SK-N-SH (cell line): ENCODE results near the gene FTO. TPM values are rescaled to one million over a fixed set of nuclear protein-coding genes. Genes with fewer than 3 reads are reported as not detected.

Experiments
- CTCF ChIA-PET: fragments of 300-600, 350-600 bp; formaldehyde crosslinking; extraction: SDS; loops from one replicate; lab custom pipeline; 2021; lab: Yijun Ruan, JAX
- POLR2A ChIA-PET: fragments of 350-600 bp; sonication (Branson Sonifier 250); formaldehyde crosslinking; extraction: SDS; loops from one replicate; lab custom pipeline; 2020; ENCODE audit warnings: antibody characterized with exemption, inconsistent platforms; lab: Yijun Ruan, JAX
- DNase-seq: peaks from one replicate; pipeline ENCODE4 v3.0.0; 2012
- H2AFZ ChIP-seq: fragments of 200-600 bp; sonication (generic); 2 replicates; pipeline ENCODE4 v1.8.1; 2016; ENCODE audit warnings: antibody characterized with exemption, mild to moderate bottlenecking, low read depth
- H3F3A ChIP-seq: fragments of 200-600 bp; sonication (generic); replicated peaks from 2 replicates; pipeline ENCODE3; 2016; ENCODE audit warnings: antibody characterized with exemption, mild to moderate bottlenecking; ENCODE audit not compliant: insufficient read depth
- H3K27ac ChIP-seq, 2 experiments: fragments of 200-500 bp in 1 of 2; fragments of 200-600 bp in 1 of 2; sonication (Bioruptor generic) in 1 of 2; sonication (generic), shearing (Covaris generic) in 1 of 2; 2 replicates each; pipeline versions ENCODE4 v1.5.1 to v1.6.1; 2014 to 2016; ENCODE audit warnings: low read depth in 2 of 2, inconsistent platforms in 1 of 2, low read length in 1 of 2, mild to moderate bottlenecking in 1 of 2, mixed read lengths in 1 of 2
- H3K27me3 ChIP-seq: fragments of 200-600 bp; sonication (generic), shearing (Covaris generic); 2 replicates; pipeline ENCODE4 v1.6.1; 2016; ENCODE audit warnings: mixed run types; ENCODE audit not compliant: insufficient read depth
- H3K36me3 ChIP-seq, 2 experiments: fragments of 200-500 bp in 1 of 2; fragments of 200-600 bp in 1 of 2; sonication (Bioruptor generic) in 1 of 2; sonication (generic) in 1 of 2; replicated peaks in 1 of 2; 2 replicates each; pipeline versions ENCODE3 to v1.5.1; 2014 to 2016; ENCODE audit warnings: low read length in 1 of 2, mild to moderate bottlenecking in 1 of 2; ENCODE audit not compliant: insufficient read depth in 2 of 2, control insufficient read depth in 1 of 2
- H3K4me1 ChIP-seq, 2 experiments: fragments of 200-500 bp in 1 of 2; fragments of 200-600 bp in 1 of 2; sonication (Bioruptor generic) in 1 of 2; sonication (generic), shearing (Covaris generic) in 1 of 2; 2 replicates each; pipeline versions ENCODE4 v1.5.1 to v1.6.1; 2014 to 2016; ENCODE audit warnings: low read depth in 1 of 2, low read length in 1 of 2, mixed run types in 1 of 2; ENCODE audit not compliant: insufficient read depth in 2 of 2, control insufficient read depth in 1 of 2
- H3K4me2 ChIP-seq: fragments of 200-600 bp; sonication (generic), shearing (Covaris generic); 2 replicates; pipeline ENCODE4 v1.6.1; 2017; ENCODE audit warnings: mixed run types
- H3K4me3 ChIP-seq, 2 experiments: fragments of 200-500 bp in 1 of 2; fragments of 200-600 bp in 1 of 2; sonication (Bioruptor generic) in 1 of 2; sonication (generic), shearing (Covaris generic) in 1 of 2; 2 replicates each; pipeline versions ENCODE4 v1.5.1 to v1.8.1; 2014 to 2016; ENCODE audit warnings: low read depth in 2 of 2, inconsistent platforms in 1 of 2, low read length in 1 of 2, mild to moderate bottlenecking in 1 of 2, mixed read lengths in 1 of 2, moderate library complexity in 1 of 2
- H3K79me2 ChIP-seq: fragments of 200-600 bp; sonication (generic); 2 replicates; pipeline ENCODE4 v1.8.1; 2017; ENCODE audit warnings: mild to moderate bottlenecking; ENCODE audit not compliant: insufficient read depth
- H3K9ac ChIP-seq: fragments of 200-600 bp; sonication (generic); 2 replicates; pipeline ENCODE4 v1.6.1; 2017; ENCODE audit warnings: mixed run types
- H3K9me2 ChIP-seq: fragments of 200-600 bp; sonication (generic); 2 replicates; pipeline ENCODE4 v1.6.1; 2017; ENCODE audit warnings: mixed run types
- H3K9me3 ChIP-seq: fragments of 200-600 bp; sonication (generic); 2 replicates; pipeline ENCODE4 v1.6.1; 2017; ENCODE audit warnings: mixed run types, mild to moderate bottlenecking, moderate library complexity
- H4K20me1 ChIP-seq: fragments of 200-600 bp; sonication (generic); 2 replicates; pipeline ENCODE4 v1.6.1; 2017; ENCODE audit warnings: mild to moderate bottlenecking, mixed run types; ENCODE audit not compliant: insufficient read depth
- CHD2 ChIP-seq: fragments of 150-350 bp; IDR thresholded peaks from 2 replicates; pipeline ENCODE4 v1.6.1; 2018; ENCODE audit warnings: low read length; ENCODE audit not compliant: partially characterized antibody
- EZH2phosphoT487 ChIP-seq: fragments of 200-600 bp; sonication (generic); IDR thresholded peaks from 2 replicates; pipeline ENCODE4 v1.6.1; 2017; ENCODE audit warnings: low read depth, mixed run types, mild to moderate bottlenecking, antibody characterized with exemption, moderate library complexity, borderline replicate concordance
- GABPA ChIP-seq: IDR thresholded peaks from 2 replicates; pipeline ENCODE4 v1.4.0; 2012; ENCODE audit warnings: low read depth, mild to moderate bottlenecking
- GATA2 ChIP-seq: sonication (generic); formaldehyde crosslinking; IDR thresholded peaks from 2 replicates; pipeline ENCODE4 v1.5.0; 2020; ENCODE audit warnings: mild to moderate bottlenecking, missing genetic modification reagents
- MEF2A ChIP-seq: IDR thresholded peaks from 2 replicates; pipeline ENCODE4 v1.4.0; 2012; ENCODE audit warnings: low read depth, borderline replicate concordance
- MXI1 ChIP-seq: IDR thresholded peaks from 2 replicates; pipeline ENCODE4 v1.6.1; 2012; ENCODE audit warnings: mild to moderate bottlenecking, low read depth, low read length, improper control_type of control experiment
- NRF1 ChIP-seq: IDR thresholded peaks from 2 replicates; pipeline ENCODE4 v1.6.1; 2012; ENCODE audit warnings: low read depth, mild to moderate bottlenecking, low read length
- POLR2AphosphoS5 ChIP-seq: IDR thresholded peaks from 2 replicates; pipeline ENCODE4 v1.6.1; 2012; ENCODE audit warnings: low read depth, low read length
- RAD21 ChIP-seq: IDR thresholded peaks from 2 replicates; pipeline ENCODE4 v1.6.1; 2012; ENCODE audit warnings: mild to moderate bottlenecking, low read length
- SIN3A ChIP-seq: IDR thresholded peaks from 2 replicates; pipeline ENCODE4 v1.6.1; 2012; ENCODE audit warnings: low read depth, mild to moderate bottlenecking, low read length, moderate library complexity, borderline replicate concordance
- SMC3 ChIP-seq: IDR thresholded peaks from 2 replicates; pipeline ENCODE4 v1.6.1; 2012; ENCODE audit warnings: low read depth, low read length, improper control_type of control experiment
- TAF1 ChIP-seq: IDR thresholded peaks from 2 replicates; pipeline ENCODE4 v1.6.1; 2012; ENCODE audit warnings: low read depth, mild to moderate bottlenecking, low read length, moderate library complexity, borderline replicate concordance
- TEAD4 ChIP-seq: IDR thresholded peaks from 2 replicates; pipeline ENCODE4 v1.4.0; 2012; ENCODE audit warnings: mild to moderate bottlenecking, borderline replicate concordance; ENCODE audit not compliant: insufficient read depth
- WGBS: methylation state at CpG from one replicate; pipeline ENCODE4 v1.1.6; 2017; ENCODE audit warnings: low lambda C conversion rate; 5-methylcytosine and 5-hydroxymethylcytosine counted together
- polyA plus RNA-seq, 3 experiments: library from polyadenylated mRNA; depleted of rRNA; stranded (reverse); fragments of >200 nt; gene quantifications; 2 replicates each; pipeline ENCODE4 v1.2.3, GENCODE V29; 2012
- TF ChIP-seq, protein P1 (sequence below): IDR thresholded peaks from 2 replicates; pipeline ENCODE4 v1.4.0; 2012; ENCODE audit warnings: low read depth
- TF ChIP-seq, protein P2 (sequence below): fragments of 200-600 bp; sonication (generic); IDR thresholded peaks from 2 replicates; pipeline ENCODE4 v1.6.1; 2017; ENCODE audit warnings: antibody characterized with exemption, mild to moderate bottlenecking, moderate library complexity
- TF ChIP-seq, protein P3 (sequence below): fragments of 150-350 bp; IDR thresholded peaks from 2 replicates; pipeline ENCODE4 v1.6.1; 2016; ENCODE audit warnings: mild to moderate bottlenecking, low read depth, low read length

FTO gene
- polyA plus RNA-seq, 1 of the 3 experiments (the other 2 are of a cell fraction), result 41.2 TPM

DNA sequence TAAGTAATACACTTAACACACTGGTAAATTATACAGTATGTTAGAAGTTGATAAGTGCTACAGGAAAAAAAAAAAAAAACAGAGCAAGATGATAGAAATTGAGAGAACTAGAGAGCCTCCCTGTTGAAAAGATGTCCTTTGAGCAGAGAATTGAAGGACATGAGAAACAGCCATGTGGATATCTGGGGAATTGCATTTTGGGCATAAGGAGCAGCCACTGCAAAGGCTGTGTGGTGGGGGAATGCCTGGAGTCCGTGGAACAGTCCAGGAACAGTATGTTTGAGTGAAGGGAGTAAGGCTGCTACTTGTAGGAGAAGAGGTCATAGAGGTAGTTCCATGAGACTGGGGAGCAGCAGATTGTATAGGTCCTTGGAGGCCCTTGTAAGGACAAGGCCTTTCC is 178.4 kb downstream of the FTO start:
- H2AFZ ChIP-seq, result no peak overlapping the region
- no peaks in the 10 kb centered on the region for H3K9me3 ChIP-seq
- ChIA-PET POLR2A (no interaction called here), CTCF (interaction anchor here (1.7 kb wide), 1 partner anchor 10 kb away, joined by 4 read pairs; no protein-coding TSS in a partner anchor)
- no peak overlapping the region for H3K9ac ChIP-seq
- no peaks in the 10 kb centered on the region for H4K20me1 ChIP-seq
- no peak overlapping the region for H3K27ac ChIP-seq
- WGBS, result 100% methylated on average over 1 of the region's 1 CpG
- H3K4me1 ChIP-seq, result no peaks in the 10 kb centered on the region; a peak in 1 of 4 replicates
- no peak overlapping the region for H3K4me3 ChIP-seq
- no peaks in the 10 kb centered on the region for H3K27me3 ChIP-seq
- H3F3A ChIP-seq, result no peaks in the 10 kb centered on the region
- peaks cover 8 to 10% of the 10 kb centered on the region in 2 experiments for H3K36me3 ChIP-seq
- no peak overlapping the region for H3K4me2 ChIP-seq
- DNase-seq, result no peak
- H3K79me2 ChIP-seq, result no peaks in the 10 kb centered on the region
- no peaks in the 10 kb centered on the region for H3K9me2 ChIP-seq
- TF ChIP-seq POLR2AphosphoS5 (no peak), TEAD4 (no peak), TAF1 (no peak), SMC3 (no peak), MXI1 (no peak), NRF1 (no peak), RAD21 (no peak), GATA2 (no peak)
- TF ChIP-seq, protein P1, sequence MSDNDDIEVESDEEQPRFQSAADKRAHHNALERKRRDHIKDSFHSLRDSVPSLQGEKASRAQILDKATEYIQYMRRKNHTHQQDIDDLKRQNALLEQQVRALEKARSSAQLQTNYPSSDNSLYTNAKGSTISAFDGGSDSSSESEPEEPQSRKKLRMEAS, result no peak
- TF ChIP-seq, protein P2, sequence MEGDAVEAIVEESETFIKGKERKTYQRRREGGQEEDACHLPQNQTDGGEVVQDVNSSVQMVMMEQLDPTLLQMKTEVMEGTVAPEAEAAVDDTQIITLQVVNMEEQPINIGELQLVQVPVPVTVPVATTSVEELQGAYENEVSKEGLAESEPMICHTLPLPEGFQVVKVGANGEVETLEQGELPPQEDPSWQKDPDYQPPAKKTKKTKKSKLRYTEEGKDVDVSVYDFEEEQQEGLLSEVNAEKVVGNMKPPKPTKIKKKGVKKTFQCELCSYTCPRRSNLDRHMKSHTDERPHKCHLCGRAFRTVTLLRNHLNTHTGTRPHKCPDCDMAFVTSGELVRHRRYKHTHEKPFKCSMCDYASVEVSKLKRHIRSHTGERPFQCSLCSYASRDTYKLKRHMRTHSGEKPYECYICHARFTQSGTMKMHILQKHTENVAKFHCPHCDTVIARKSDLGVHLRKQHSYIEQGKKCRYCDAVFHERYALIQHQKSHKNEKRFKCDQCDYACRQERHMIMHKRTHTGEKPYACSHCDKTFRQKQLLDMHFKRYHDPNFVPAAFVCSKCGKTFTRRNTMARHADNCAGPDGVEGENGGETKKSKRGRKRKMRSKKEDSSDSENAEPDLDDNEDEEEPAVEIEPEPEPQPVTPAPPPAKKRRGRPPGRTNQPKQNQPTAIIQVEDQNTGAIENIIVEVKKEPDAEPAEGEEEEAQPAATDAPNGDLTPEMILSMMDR, result no peak

DNA sequence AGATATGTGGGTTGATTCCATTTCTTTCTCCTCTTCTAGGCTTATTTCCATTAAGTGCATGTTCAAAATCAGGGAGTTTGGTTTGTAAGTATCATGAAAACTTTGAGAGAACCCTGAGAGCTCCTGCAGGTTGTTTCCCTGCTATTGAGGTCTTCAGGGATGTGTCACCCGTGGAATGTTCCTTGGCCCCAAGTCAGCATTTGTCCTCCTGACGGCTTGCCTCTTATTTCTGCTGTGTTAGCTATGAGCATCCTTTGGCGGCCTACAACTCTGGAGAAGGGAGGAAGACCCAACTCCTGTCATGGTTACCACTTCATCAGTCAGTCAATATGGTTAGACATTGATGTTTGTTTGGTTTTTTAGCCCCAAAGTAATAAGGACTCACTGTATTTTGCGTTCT is 180.8 kb downstream of the FTO start:
- H3F3A ChIP-seq, result no peaks in the 10 kb centered on the region
- POLR2A ChIA-PET, result no interaction called here
- H3K9me2 ChIP-seq, result no peaks in the 10 kb centered on the region
- H3K4me2 ChIP-seq, result no peak overlapping the region
- H3K27ac ChIP-seq, result no peak overlapping the region
- H3K79me2 ChIP-seq, result no peaks in the 10 kb centered on the region
- TF ChIP-seq CHD2 (no peak), GABPA (no peak), SIN3A (no peak), EZH2phosphoT487 (no peak), MEF2A (no peak)
- TF ChIP-seq, protein P3, sequence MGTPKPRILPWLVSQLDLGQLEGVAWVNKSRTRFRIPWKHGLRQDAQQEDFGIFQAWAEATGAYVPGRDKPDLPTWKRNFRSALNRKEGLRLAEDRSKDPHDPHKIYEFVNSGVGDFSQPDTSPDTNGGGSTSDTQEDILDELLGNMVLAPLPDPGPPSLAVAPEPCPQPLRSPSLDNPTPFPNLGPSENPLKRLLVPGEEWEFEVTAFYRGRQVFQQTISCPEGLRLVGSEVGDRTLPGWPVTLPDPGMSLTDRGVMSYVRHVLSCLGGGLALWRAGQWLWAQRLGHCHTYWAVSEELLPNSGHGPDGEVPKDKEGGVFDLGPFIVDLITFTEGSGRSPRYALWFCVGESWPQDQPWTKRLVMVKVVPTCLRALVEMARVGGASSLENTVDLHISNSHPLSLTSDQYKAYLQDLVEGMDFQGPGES, result no peak
- H3K36me3 ChIP-seq, result peaks cover 14 to 18% of the 10 kb centered on the region in 2 experiments
- CTCF ChIA-PET, result no interaction called here
- H3K4me1 ChIP-seq, result no peaks in the 10 kb centered on the region; a peak in 1 of 4 replicates
- WGBS, result 81% methylated on average over 4 of the region's 4 CpGs
- no peaks in the 10 kb centered on the region for H4K20me1 ChIP-seq
- DNase-seq, result no peak
- H3K9ac ChIP-seq, result no peak overlapping the region
- no peaks in the 10 kb centered on the region for H3K9me3 ChIP-seq
- H2AFZ ChIP-seq, result no peak overlapping the region
- no peak overlapping the region for H3K4me3 ChIP-seq
- no peaks in the 10 kb centered on the region for H3K27me3 ChIP-seq
